Kidney epithelial cell (primary cell): ENCODE results near the gene PCDHA2. TPM values are rescaled to one million over a fixed set of nuclear protein-coding genes. Genes with fewer than 3 reads are reported as not detected.

Experiments
- DNase-seq: peaks from one replicate; pipeline ENCODE4 v3.0.0-alpha.2; 2010; ENCODE audit warnings: low read depth
- H3K27me3 ChIP-seq: 2 replicates; pipeline ENCODE4 v1.6.0; 2011; ENCODE audit warnings: low read length; ENCODE audit not compliant: control insufficient read depth, insufficient read depth
- H3K36me3 ChIP-seq: 2 replicates; pipeline ENCODE4 v1.5.1; 2011; ENCODE audit warnings: low read length; ENCODE audit not compliant: control insufficient read depth, insufficient read depth
- H3K4me3 ChIP-seq: 2 replicates; pipeline ENCODE4 v1.5.1; 2011; ENCODE audit warnings: low read depth, mild to moderate bottlenecking, control low read depth, low read length
- total RNA-seq: library from RNA; depleted of rRNA; stranded (reverse); fragments of >200 nt; gene quantifications from 2 replicates; pipeline ENCODE4 v1.2.3, GENCODE V29; 2015
- TF ChIP-seq, protein P1 (sequence below): IDR thresholded peaks from 2 replicates; pipeline ENCODE4 v1.5.1; 2011; ENCODE audit warnings: mild to moderate bottlenecking, moderate library complexity, low read length, control low read depth, inconsistent platforms; ENCODE audit not compliant: insufficient read depth, poor library complexity, severe bottlenecking

PCDHA2 gene
- total RNA-seq, 1 donor from 2014 or later: not detected

DNA sequence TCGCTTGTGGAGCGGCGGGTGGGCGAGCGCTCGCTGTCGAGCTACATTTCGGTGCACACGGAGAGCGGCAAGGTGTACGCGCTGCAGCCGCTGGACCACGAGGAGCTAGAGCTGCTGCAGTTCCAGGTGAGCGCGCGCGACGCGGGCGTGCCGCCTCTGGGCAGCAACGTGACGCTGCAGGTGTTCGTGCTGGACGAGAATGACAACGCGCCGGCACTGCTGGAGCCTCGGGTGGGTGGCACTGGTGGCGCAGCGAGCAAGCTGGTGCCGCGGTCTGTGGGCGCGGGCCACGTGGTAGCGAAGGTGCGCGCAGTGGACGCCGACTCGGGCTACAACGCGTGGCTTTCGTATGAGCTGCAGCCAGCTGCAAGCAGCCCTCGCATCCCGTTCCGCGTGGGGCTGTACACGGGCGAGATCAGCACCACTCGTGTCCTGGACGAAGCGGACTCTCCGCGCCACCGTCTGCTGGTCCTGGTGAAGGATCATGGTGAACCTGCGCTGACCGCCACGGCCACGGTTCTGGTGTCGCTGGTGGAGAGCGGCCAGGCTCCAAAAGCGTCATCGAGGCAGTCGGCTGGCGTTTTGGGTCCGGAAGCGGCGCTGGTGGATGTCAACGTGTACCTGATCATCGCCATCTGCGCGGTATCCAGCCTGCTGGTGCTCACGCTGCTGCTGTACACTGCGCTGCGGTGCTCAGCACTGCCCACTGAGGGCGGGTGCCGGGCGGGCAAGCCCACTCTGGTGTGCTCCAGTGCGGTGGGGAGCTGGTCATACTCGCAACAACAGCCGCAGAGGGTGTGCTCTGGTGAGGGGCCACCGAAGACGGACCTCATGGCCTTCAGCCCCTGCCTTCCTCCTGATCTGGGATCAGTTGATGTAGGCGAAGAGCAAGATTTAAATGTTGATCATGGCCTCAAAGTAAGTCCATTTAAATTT is 48.4 kb downstream of the PCDHA2 start:
- Histone ChIP-seq H3K36me3 (no peaks in the 10 kb centered on the region), H3K4me3 (no peak overlapping the region), H3K27me3 (no peaks in the 10 kb centered on the region)
- no peak for DNase-seq
- TF ChIP-seq, protein P1, sequence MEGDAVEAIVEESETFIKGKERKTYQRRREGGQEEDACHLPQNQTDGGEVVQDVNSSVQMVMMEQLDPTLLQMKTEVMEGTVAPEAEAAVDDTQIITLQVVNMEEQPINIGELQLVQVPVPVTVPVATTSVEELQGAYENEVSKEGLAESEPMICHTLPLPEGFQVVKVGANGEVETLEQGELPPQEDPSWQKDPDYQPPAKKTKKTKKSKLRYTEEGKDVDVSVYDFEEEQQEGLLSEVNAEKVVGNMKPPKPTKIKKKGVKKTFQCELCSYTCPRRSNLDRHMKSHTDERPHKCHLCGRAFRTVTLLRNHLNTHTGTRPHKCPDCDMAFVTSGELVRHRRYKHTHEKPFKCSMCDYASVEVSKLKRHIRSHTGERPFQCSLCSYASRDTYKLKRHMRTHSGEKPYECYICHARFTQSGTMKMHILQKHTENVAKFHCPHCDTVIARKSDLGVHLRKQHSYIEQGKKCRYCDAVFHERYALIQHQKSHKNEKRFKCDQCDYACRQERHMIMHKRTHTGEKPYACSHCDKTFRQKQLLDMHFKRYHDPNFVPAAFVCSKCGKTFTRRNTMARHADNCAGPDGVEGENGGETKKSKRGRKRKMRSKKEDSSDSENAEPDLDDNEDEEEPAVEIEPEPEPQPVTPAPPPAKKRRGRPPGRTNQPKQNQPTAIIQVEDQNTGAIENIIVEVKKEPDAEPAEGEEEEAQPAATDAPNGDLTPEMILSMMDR: no peak

Other genes with a start within 250 kb of the PCDHA2 start
- gene EIF4EBP3, start 247.2 kb upstream of the PCDHA2 start, total RNA-seq: 6.4 and 13.3 TPM in 2 replicates
- 42.1 and 45.5 TPM in 2 replicates for gene SRA1, start 237.4 kb upstream of the PCDHA2 start, total RNA-seq
- 9.6 and 13.3 TPM in 2 replicates for gene APBB3, start 230.3 kb upstream of the PCDHA2 start, total RNA-seq
- gene SLC35A4, start 230.0 kb upstream of the PCDHA2 start, total RNA-seq: 55.9 and 60.5 TPM in 2 replicates
- gene CD14, start 161.7 kb upstream of the PCDHA2 start, total RNA-seq: 0.29 and 1.9 TPM in 2 replicates
- gene TMCO6, start 155.4 kb upstream of the PCDHA2 start, total RNA-seq: 35.6 and 66.8 TPM in 2 replicates
- gene NDUFA2, start 147.2 kb upstream of the PCDHA2 start, total RNA-seq: 46.4 and 51.2 TPM in 2 replicates
- 107 and 111 TPM in 2 replicates for gene IK, start 147.0 kb upstream of the PCDHA2 start, total RNA-seq
- gene WDR55, start 129.9 kb upstream of the PCDHA2 start, total RNA-seq: 20.1 and 22.5 TPM in 2 replicates
- gene DND1, start 121.3 kb upstream of the PCDHA2 start, total RNA-seq: 0.34 and 1.0 TPM in 2 replicates
- 80.6 and 97.1 TPM in 2 replicates for gene HARS1, start 103.5 kb upstream of the PCDHA2 start, total RNA-seq
- gene HARS2, start 103.4 kb upstream of the PCDHA2 start, total RNA-seq: 31.6 and 33.9 TPM in 2 replicates
- 27.2 and 42.4 TPM in 2 replicates for gene ZMAT2, start 94.4 kb upstream of the PCDHA2 start, total RNA-seq
- gene PCDHA1, start 8.7 kb upstream of the PCDHA2 start, total RNA-seq: not detected in 2 replicates
- gene PCDHA3, start 6.2 kb downstream of the PCDHA2 start, total RNA-seq: 0.07 and 0.25 TPM in 2 replicates
- gene PCDHA4, start 12.2 kb downstream of the PCDHA2 start, total RNA-seq: 0.27 and 1.2 TPM in 2 replicates
- not detected in 2 replicates for gene PCDHA5, start 26.8 kb downstream of the PCDHA2 start, total RNA-seq
- gene PCDHA6, start 33.1 kb downstream of the PCDHA2 start, total RNA-seq: 0.21 and 0.27 TPM in 2 replicates
- 0.07 and 0.25 TPM in 2 replicates for gene PCDHA7, start 39.4 kb downstream of the PCDHA2 start, total RNA-seq
- gene PCDHA8, start 46.3 kb downstream of the PCDHA2 start, total RNA-seq: under 0.01 TPM in 1 of 2 replicates, not detected in the other
- gene PCDHA9, start 53.5 kb downstream of the PCDHA2 start, total RNA-seq: under 0.01 TPM in 2 replicates
- gene PCDHA10, start 61.0 kb downstream of the PCDHA2 start, total RNA-seq: 0.33 and 0.68 TPM in 2 replicates
- gene PCDHA11, start 74.1 kb downstream of the PCDHA2 start, total RNA-seq: 0.48 and 1.2 TPM in 2 replicates
- 0.08 and 0.96 TPM in 2 replicates for gene PCDHA12, start 80.5 kb downstream of the PCDHA2 start, total RNA-seq
- gene PCDHA13, start 87.3 kb downstream of the PCDHA2 start, total RNA-seq: 0.21 TPM in 1 of 2 replicates, not detected in the other
- gene PCDHAC1, start 131.4 kb downstream of the PCDHA2 start, total RNA-seq: 0.07 and 0.17 TPM in 2 replicates
- gene PCDHAC2, start 171.6 kb downstream of the PCDHA2 start, total RNA-seq: 0.48 and 0.92 TPM in 2 replicates